CD14-positive monocyte (primary cell): Measurements from ENCODE around the gene HOATZ. TPM values are rescaled to one million over a fixed set of nuclear protein-coding genes. Genes with fewer than 3 reads are reported as not detected.
A peak's percentile ranks its signal among the peaks of the same experiment; 100 is the strongest.

Experiments
- DNase-seq, 3 donors: peaks; one replicate each; pipeline ENCODE4 v3.0.0-alpha.2; 2011 to 2022
- H2AFZ ChIP-seq: 2 replicates; pipeline ENCODE4 v1.6.0; 2012; ENCODE audit warnings: mild to moderate bottlenecking, low read depth, low read length, inconsistent platforms; ENCODE audit not compliant: insufficient read depth, poor library complexity, severe bottlenecking
- H3K27ac ChIP-seq, 2 donors: 1 replicate in 1 of 2; 2 replicates in 1 of 2; pipeline ENCODE4 v1.5.1; 2012 to 2013; ENCODE audit warnings: low read length in 2 of 2, control low read depth in 1 of 2, inconsistent platforms in 1 of 2, low read depth in 1 of 2, mild to moderate bottlenecking in 1 of 2
- H3K27me3 ChIP-seq, 2 donors: one replicate each; pipeline versions ENCODE4 v1.6.0 to v1.6.1; 2011 to 2013; ENCODE audit warnings: low read length in 2 of 2; ENCODE audit not compliant: control insufficient read depth in 2 of 2, insufficient read depth in 2 of 2
- H3K36me3 ChIP-seq, 2 donors: replicated peaks in 1 of 2; 1 replicate in 1 of 2; 2 replicates in 1 of 2; pipeline versions ENCODE4 v1.5.1 to v1.6.1; 2012 to 2013; ENCODE audit warnings: low read length in 2 of 2, control low read depth in 1 of 2, inconsistent platforms in 1 of 2, mild to moderate bottlenecking in 1 of 2; ENCODE audit not compliant: insufficient read depth in 2 of 2, control insufficient read depth in 1 of 2
- H3K4me1 ChIP-seq, 2 donors: 1 replicate in 1 of 2; 2 replicates in 1 of 2; pipeline versions ENCODE4 v1.5.1 to v1.6.1; 2012 to 2013; ENCODE audit warnings: low read length in 2 of 2, control low read depth in 1 of 2, inconsistent platforms in 1 of 2, mild to moderate bottlenecking in 1 of 2, moderate library complexity in 1 of 2; ENCODE audit not compliant: insufficient read depth in 2 of 2, control insufficient read depth in 1 of 2
- H3K4me2 ChIP-seq: replicated peaks from 2 replicates; pipeline ENCODE3; 2012; ENCODE audit warnings: low read length, moderate library complexity, mild to moderate bottlenecking; ENCODE audit not compliant: poor library complexity, severe bottlenecking; ENCODE audit errors: extremely low read depth
- H3K4me3 ChIP-seq, 3 experiments: fragments of 200-600 bp in 1 of 3; sonication (generic) in 1 of 3; replicated peaks in 1 of 3; 1 replicate in 2 of 3; 2 replicates in 1 of 3; pipeline ENCODE4 v1.5.1; 2011 to 2013; ENCODE audit warnings: low read length in 3 of 3, mild to moderate bottlenecking in 3 of 3, control low read depth in 2 of 3, low read depth in 2 of 3, inconsistent platforms in 1 of 3, moderate library complexity in 1 of 3
- H3K79me2 ChIP-seq: 2 replicates; pipeline ENCODE4 v1.6.0; 2012; ENCODE audit warnings: mild to moderate bottlenecking, control low read depth, inconsistent platforms, low read length, moderate library complexity; ENCODE audit not compliant: insufficient read depth
- H3K9ac ChIP-seq: 2 replicates; pipeline ENCODE4 v1.6.0; 2017; ENCODE audit warnings: low read length, mild to moderate bottlenecking; ENCODE audit not compliant: insufficient read depth, poor library complexity, severe bottlenecking
- H3K9me3 ChIP-seq, 2 donors: replicated peaks in 1 of 2; 1 replicate in 1 of 2; 2 replicates in 1 of 2; pipeline versions ENCODE4 v1.5.1 to v1.6.1; 2012 to 2013; ENCODE audit warnings: low read length in 2 of 2, control low read depth in 1 of 2; ENCODE audit not compliant: control insufficient read depth in 1 of 2, insufficient read depth in 1 of 2
- H4K20me1 ChIP-seq: 2 replicates; pipeline ENCODE4 v1.6.0; 2012; ENCODE audit warnings: mild to moderate bottlenecking, low read length, control low read depth, moderate library complexity; ENCODE audit not compliant: insufficient read depth
- H3K27ac Mint-ChIP-seq, 7 donors: one replicate each; pipeline ENCODE4 v1.8.0; 2020; ENCODE audit warnings: mild to moderate bottlenecking in 7 of 7, mixed read lengths in 7 of 7, moderate library complexity in 6 of 7, inconsistent platforms in 2 of 7
- H3K27me3 Mint-ChIP-seq, 3 donors: one replicate each; pipeline ENCODE4 v1.8.0; 2021 to 2022; ENCODE audit warnings: low read depth in 3 of 3, mild to moderate bottlenecking in 3 of 3, mixed read lengths in 3 of 3, moderate library complexity in 3 of 3, inconsistent platforms in 1 of 3
- H3K36me3 Mint-ChIP-seq, 2 donors: one replicate each; pipeline ENCODE4 v1.8.0; 2020; ENCODE audit warnings: mixed read lengths in 2 of 2, inconsistent platforms in 1 of 2, mild to moderate bottlenecking in 1 of 2
- H3K4me1 Mint-ChIP-seq: one replicate; pipeline ENCODE4 v1.8.0; 2020; ENCODE audit warnings: mild to moderate bottlenecking, mixed read lengths
- H3K4me3 Mint-ChIP-seq, 2 donors: one replicate each; pipeline ENCODE4 v1.8.0; 2020; ENCODE audit warnings: mild to moderate bottlenecking in 2 of 2, mixed read lengths in 2 of 2, moderate library complexity in 1 of 2
- H3K9me3 Mint-ChIP-seq, 7 donors: one replicate each; pipeline ENCODE4 v1.8.0; 2020 to 2022; ENCODE audit warnings: mixed read lengths in 7 of 7, mild to moderate bottlenecking in 6 of 7, moderate library complexity in 6 of 7, inconsistent platforms in 2 of 7
- WGBS: methylation state at CpG from one replicate; pipeline ENCODE4 v1.1.5; 2013; ENCODE audit warnings: missing lambda C conversion rate; ENCODE audit not compliant: insufficient coverage; 5-methylcytosine and 5-hydroxymethylcytosine counted together
- intact Hi-C, 2 donors: fragments of 100-400 bp; cut with micrococcal nuclease; formaldehyde crosslinking; loops; one replicate each; pipeline versions ENCODE4 v1.15.0 to v1.15.1; 2023
- polyA plus RNA-seq, 3 donors: library from polyadenylated mRNA; depleted of rRNA in 1 of 3; unstranded in 2 of 3; stranded (reverse) in 1 of 3; fragments of 300-500 nt in 2 of 3; fragments of >200 nt in 1 of 3; fragmentation: Illumina TruSeq in 2 of 3; gene quantifications; 1 replicate in 2 of 3; 2 replicates in 1 of 3; pipeline ENCODE4 v1.2.3, GENCODE V29; 2012 to 2021
- TF ChIP-seq, protein P1 (sequence below): fragments of 200-600 bp; IDR thresholded peaks from one replicate; pipeline ENCODE4 v1.8.0; 2022; ENCODE audit warnings: antibody characterized with exemption, mild to moderate bottlenecking

The HOATZ gene
- polyA plus RNA-seq, 3 donors: not detected

DNA sequence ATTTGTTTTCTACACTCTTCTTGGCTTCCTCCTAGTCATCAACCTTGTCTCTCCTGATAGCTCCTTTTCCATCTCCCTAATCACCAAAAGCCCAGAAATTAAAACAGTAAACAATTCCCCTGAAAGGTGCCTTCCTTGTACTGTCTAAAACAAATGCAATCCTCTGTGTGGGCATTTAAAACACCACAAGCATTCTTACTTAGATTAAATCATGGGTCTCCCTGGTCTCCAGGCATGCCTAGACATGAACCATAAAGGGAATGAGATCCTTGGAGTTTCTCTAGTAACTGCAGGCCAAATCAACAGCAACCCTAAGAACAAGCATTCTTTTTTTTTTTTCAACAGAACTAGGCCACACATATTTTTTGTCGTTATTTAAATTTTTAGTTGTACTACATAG is 4.3 kb upstream of the HOATZ start:
- TF ChIP-seq, protein P1, sequence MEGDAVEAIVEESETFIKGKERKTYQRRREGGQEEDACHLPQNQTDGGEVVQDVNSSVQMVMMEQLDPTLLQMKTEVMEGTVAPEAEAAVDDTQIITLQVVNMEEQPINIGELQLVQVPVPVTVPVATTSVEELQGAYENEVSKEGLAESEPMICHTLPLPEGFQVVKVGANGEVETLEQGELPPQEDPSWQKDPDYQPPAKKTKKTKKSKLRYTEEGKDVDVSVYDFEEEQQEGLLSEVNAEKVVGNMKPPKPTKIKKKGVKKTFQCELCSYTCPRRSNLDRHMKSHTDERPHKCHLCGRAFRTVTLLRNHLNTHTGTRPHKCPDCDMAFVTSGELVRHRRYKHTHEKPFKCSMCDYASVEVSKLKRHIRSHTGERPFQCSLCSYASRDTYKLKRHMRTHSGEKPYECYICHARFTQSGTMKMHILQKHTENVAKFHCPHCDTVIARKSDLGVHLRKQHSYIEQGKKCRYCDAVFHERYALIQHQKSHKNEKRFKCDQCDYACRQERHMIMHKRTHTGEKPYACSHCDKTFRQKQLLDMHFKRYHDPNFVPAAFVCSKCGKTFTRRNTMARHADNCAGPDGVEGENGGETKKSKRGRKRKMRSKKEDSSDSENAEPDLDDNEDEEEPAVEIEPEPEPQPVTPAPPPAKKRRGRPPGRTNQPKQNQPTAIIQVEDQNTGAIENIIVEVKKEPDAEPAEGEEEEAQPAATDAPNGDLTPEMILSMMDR: no peak
- intact Hi-C loops: no loop called here
- peaks cover 0 to 6% (median 4%) of the 10 kb centered on the region in 7 donors for H3K9me3 Mint-ChIP-seq

DNA sequence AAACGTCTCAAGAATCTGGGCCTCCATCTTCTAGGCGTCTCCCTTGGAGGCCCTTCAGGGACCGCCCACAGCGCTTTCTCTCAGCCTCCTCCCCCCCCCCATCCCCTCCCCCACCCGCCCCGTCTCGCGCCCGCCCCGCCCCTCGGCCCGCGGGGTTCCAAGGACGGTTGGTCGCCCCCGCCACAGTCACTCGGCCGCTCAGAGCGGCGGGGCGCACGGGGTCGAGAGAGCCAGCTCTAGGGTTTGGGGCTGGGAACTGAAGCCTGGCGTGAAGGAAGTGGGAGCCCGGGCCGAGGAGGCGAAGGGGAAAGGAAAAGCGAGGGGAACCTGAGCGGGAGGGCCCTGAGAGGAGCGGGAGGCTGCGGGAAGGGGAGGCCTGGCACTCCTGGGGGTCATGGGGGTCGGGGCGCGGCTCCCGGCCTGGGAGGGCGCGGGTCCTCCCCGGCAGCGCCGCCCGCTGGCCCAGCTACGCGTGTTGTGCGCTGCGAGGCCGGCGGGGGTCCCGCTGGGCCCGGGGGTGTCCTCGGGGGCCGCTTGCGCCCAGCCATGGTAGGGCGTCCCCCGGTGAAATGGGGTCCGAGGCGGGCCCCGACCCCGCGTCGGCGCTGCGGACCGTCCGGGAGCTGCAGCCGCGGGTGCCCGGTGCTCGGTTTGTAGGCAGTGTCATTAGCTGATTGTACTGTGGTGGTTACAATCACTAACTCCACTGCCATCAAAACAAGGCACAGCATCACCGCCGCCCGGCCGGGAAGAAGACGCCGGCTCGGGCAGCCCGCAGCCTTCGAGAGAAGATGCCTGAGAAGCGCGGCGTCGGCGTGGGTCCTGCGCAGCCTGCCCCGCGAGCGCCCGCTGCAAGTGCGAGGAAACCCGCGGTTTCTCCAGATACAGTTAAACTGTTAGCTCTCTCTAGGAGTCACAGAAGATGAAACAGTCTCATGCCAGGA is 2.0 kb upstream of the HOATZ start, which contains the start of gene BTG4:
BTG4 (minus strand) TSS at position 91 of the 944 bp plus-strand sequence. CDS start 13,610 bp downstream, outside the sequence.
- Histone ChIP-seq H3K4me2 (peak within 1 kb of the TSS; percentile 82), H3K27ac (no peak within 1 kb of the TSS), H3K36me3 (no peaks in the 10 kb centered on the region), H3K9ac (peak within 1 kb of the TSS; percentile 49), H2AFZ (peak within 1 kb of the TSS; percentile 68), H3K4me3 (peak within 1 kb of the TSS in 2 of 3 experiments; percentile 17 to 69), H3K27me3 (peaks cover 27 to 35% of the 10 kb centered on the region in 2 donors), H3K4me1 (peaks cover 12 to 16% of the 10 kb centered on the region in 2 donors), H4K20me1 (no peaks in the 10 kb centered on the region), H3K79me2 (no peaks in the 10 kb centered on the region), H3K9me3 (no peaks in the 10 kb centered on the region)
- Mint-ChIP-seq H3K36me3 (peaks cover 0 to 4% of the 10 kb centered on the region in 2 donors), H3K27ac (no peak within 1 kb of the TSS), H3K4me1 (peaks cover 29% of the 10 kb centered on the region), H3K9me3 (peaks cover 0 to 6% (median 3%) of the 10 kb centered on the region in 7 donors), H3K4me3 (peak within 1 kb of the TSS; percentile 74 to 92), H3K27me3 (peaks cover 26 to 44% (median 32%) of the 10 kb centered on the region in 3 donors)
- WGBS: 1% methylated on average over 61 of the region's 90 CpGs
- TF ChIP-seq, protein P1: no peak
- intact Hi-C loops: no loop called here
- DNase-seq: no peak

More for the DNA sequence above, 4.3 kb upstream of the HOATZ start:
- Mint-ChIP-seq H3K36me3 (peaks cover 0 to 4% of the 10 kb centered on the region in 2 donors), H3K4me3 (no peak overlapping the region), H3K27me3 (peaks cover 26 to 45% (median 32%) of the 10 kb centered on the region in 3 donors), H3K4me1 (peaks cover 30% of the 10 kb centered on the region), H3K27ac (no peak overlapping the region)
- Histone ChIP-seq H3K36me3 (no peaks in the 10 kb centered on the region), H3K4me2 (no peak overlapping the region), H3K4me3 (no peak overlapping the region), H3K9me3 (no peaks in the 10 kb centered on the region), H3K79me2 (no peaks in the 10 kb centered on the region), H2AFZ (no peak overlapping the region), H3K27me3 (peaks cover 27 to 35% of the 10 kb centered on the region in 2 donors), H4K20me1 (no peaks in the 10 kb centered on the region), H3K9ac (no peak overlapping the region), H3K27ac (no peak overlapping the region), H3K4me1 (peaks cover 12 to 16% of the 10 kb centered on the region in 2 donors)
- no peak for DNase-seq
- WGBS: no CpG with 5 or more reads among the region's 1 CpG
